HepG2 (cell line): ENCODE data around the gene RPS19BP1. TPM values are rescaled to one million over a fixed set of nuclear protein-coding genes. Genes with fewer than 3 reads are reported as not detected.
"Not testable (repeated sequence)": the region's sequence is repeated elsewhere in the genome, so short reads cannot be mapped to it uniquely, and the experiment has no call there.

Experiments used
- ATAC-seq: fragments of 200-7000 bp; cut with Tn5 transposase; 3 replicates; pipeline ENCODE4 v1.9.1; 2020; ENCODE audit warnings: mild to moderate bottlenecking, moderate library complexity
- BruUV-seq: library from RNA; stranded (reverse); fragments of 400-500 nt; replicated peaks from 2 replicates; lab custom pipeline; 2021; lab: Mats Ljungman, UMichigan
- CTCF ChIA-PET: fragments of 300-600 bp; formaldehyde crosslinking; extraction: SDS; loops from one replicate; lab custom pipeline; 2021; ENCODE audit warnings: low total read pairs, inconsistent platforms, low intra/inter-chr PET ratio; lab: Yijun Ruan, JAX
- POLR2A ChIA-PET: fragments of 350-600 bp; sonication (Branson Sonifier 250); formaldehyde crosslinking; loops from one replicate; lab custom pipeline; 2020; ENCODE audit warnings: antibody characterized with exemption, inconsistent platforms; lab: Yijun Ruan, JAX
- DNase-seq: peaks from one replicate; pipeline ENCODE4 v3.0.0-alpha.2; 2015; ENCODE audit warnings: low spot score
- FAIRE-seq: peaks from 3 replicates; lab custom pipeline; 2011; peaks lifted over from hg19 to GRCh38; lab: Jason Lieb, UNC
- H2AFZ ChIP-seq: one replicate; pipeline ENCODE4 v1.6.1; 2011; ENCODE audit warnings: low read length, inconsistent platforms
- H3K27ac ChIP-seq: fragments of 300-600 bp; 3 replicates; pipeline ENCODE4 v1.8.0; 2011; ENCODE audit warnings: mixed run types, mild to moderate bottlenecking, mixed read lengths, low read length, inconsistent platforms; ENCODE audit not compliant: insufficient read depth; ENCODE audit errors: extremely low read length
- H3K27me3 ChIP-seq, 2 experiments: fragments of 200-600 bp in 1 of 2; 2 replicates in 1 of 2; 3 replicates in 1 of 2; pipeline versions ENCODE4 v1.6.0 to v1.8.0; 2011; ENCODE audit warnings: low read length in 2 of 2, mild to moderate bottlenecking in 2 of 2, moderate library complexity in 2 of 2, inconsistent platforms in 1 of 2; ENCODE audit not compliant: insufficient read depth in 2 of 2, control insufficient read depth in 1 of 2
- H3K36me3 ChIP-seq, 2 experiments: fragments of 200-600 bp in 1 of 2; replicated peaks in 1 of 2; 2 replicates in 1 of 2; 3 replicates in 1 of 2; pipeline versions ENCODE4 v1.5.1 to v1.8.0; 2011; ENCODE audit warnings: low read length in 2 of 2, inconsistent platforms in 1 of 2; ENCODE audit not compliant: insufficient read depth in 2 of 2, control insufficient read depth in 1 of 2
- H3K4me1 ChIP-seq: 2 replicates; pipeline ENCODE4 v1.5.1; 2012; ENCODE audit warnings: low read length, inconsistent platforms; ENCODE audit not compliant: insufficient read depth
- H3K4me2 ChIP-seq: 2 replicates; pipeline ENCODE4 v1.6.0; 2011; ENCODE audit warnings: low read depth, low read length, inconsistent platforms
- H3K4me3 ChIP-seq, 3 experiments: fragments of 200-600 bp in 1 of 3; sonication (generic), shearing (Covaris generic) in 1 of 3; replicated peaks in 1 of 3; 2 replicates each; pipeline ENCODE4 v1.5.1; 2011 to 2016; ENCODE audit warnings: low read length in 3 of 3, inconsistent platforms in 2 of 3, low read depth in 2 of 3, mild to moderate bottlenecking in 2 of 3, control low read depth in 1 of 3, mixed read lengths in 1 of 3; ENCODE audit not compliant: insufficient read depth in 1 of 3
- H3K79me2 ChIP-seq: one replicate; pipeline ENCODE4 v1.6.1; 2011; ENCODE audit warnings: low read length, inconsistent platforms; ENCODE audit not compliant: insufficient read depth
- H3K9ac ChIP-seq: 2 replicates; pipeline ENCODE4 v1.6.0; 2011; ENCODE audit warnings: mild to moderate bottlenecking, low read depth, low read length, inconsistent platforms; ENCODE audit not compliant: insufficient read depth
- H3K9me3 ChIP-seq: 2 replicates; pipeline ENCODE4 v1.5.1; 2012; ENCODE audit warnings: mild to moderate bottlenecking, low read length
- H4K20me1 ChIP-seq: 2 replicates; pipeline ENCODE4 v1.6.0; 2011; ENCODE audit warnings: inconsistent platforms, mild to moderate bottlenecking, low read length, moderate library complexity; ENCODE audit not compliant: insufficient read depth
- RBFOX2 ChIP-seq: fragments of 200-400 bp; formaldehyde crosslinking; IDR thresholded peaks from 2 replicates; pipeline ENCODE4 v1.6.1; 2017; ENCODE audit warnings: low read depth, mild to moderate bottlenecking, low read length
- ZC3H4 ChIP-seq: sonication (generic); formaldehyde crosslinking; IDR thresholded peaks from 2 replicates; pipeline ENCODE4 v1.4.0; 2020; ENCODE audit warnings: missing genetic modification reagents, borderline replicate concordance
- WGBS: methylation state at CpG from one replicate; pipeline ENCODE4 v1.1.6; 2017; ENCODE audit warnings: low lambda C conversion rate; 5-methylcytosine and 5-hydroxymethylcytosine counted together
- in situ Hi-C: cut with HindIII; loops from 2 replicates; pipeline ENCODE4 v1.10.0; 2017; ENCODE audit warnings: low pct_unique_long_range_greater_than_20kb; ENCODE audit not compliant: extremely low pct_ligation_motif_present
- intact Hi-C: fragments of 100-400 bp; cut with micrococcal nuclease; formaldehyde crosslinking; loops from one replicate; pipeline ENCODE4 v1.10.0; 2022; ENCODE audit not compliant: unreplicated experiment
- polyA plus RNA-seq, 8 experiments: library from polyadenylated mRNA; depleted of rRNA in 3 of 8; stranded (reverse) in 7 of 8; unstranded in 1 of 8; fragments of >200 nt; fragmentation: Illumina TruSeq in 4 of 8; extraction: Trizol in 4 of 8; gene quantifications; 2 replicates each; pipeline versions ENCODE4 v1.2.1 to v1.2.3, GENCODE V29; 2011 to 2016; ENCODE audit warnings: low read depth in 4 of 8, missing spikeins in 1 of 8, mixed read lengths in 1 of 8; ENCODE audit not compliant: insufficient read depth in 1 of 8
- total RNA-seq, 5 experiments: library from RNA; depleted of rRNA; stranded (reverse); fragments of >200 nt; fragmentation: Illumina TruSeq; extraction: Trizol; gene quantifications; 2 replicates each; pipeline ENCODE4 v1.2.3, GENCODE V29; 2016; ENCODE audit warnings: low read depth in 1 of 5
- TF ChIP-seq, protein P1 (sequence below): sonication (generic); formaldehyde crosslinking; IDR thresholded peaks from 2 replicates; pipeline ENCODE4 v1.4.0; 2020; ENCODE audit warnings: missing genetic modification reagents
- TF ChIP-seq, protein P2 (sequence below): sonication (generic); formaldehyde crosslinking; conservative IDR thresholded peaks from 2 replicates; pipeline ENCODE4 v1.8.1; 2023; ENCODE audit warnings: missing genetic modification reagents

Gene RPS19BP1
- total and polyA plus RNA-seq, 2 of the 13 experiments (the other 11 are each of a cell fraction or from before 2014, with no cell fraction given), result 44.3 to 81.3 TPM

DNA sequence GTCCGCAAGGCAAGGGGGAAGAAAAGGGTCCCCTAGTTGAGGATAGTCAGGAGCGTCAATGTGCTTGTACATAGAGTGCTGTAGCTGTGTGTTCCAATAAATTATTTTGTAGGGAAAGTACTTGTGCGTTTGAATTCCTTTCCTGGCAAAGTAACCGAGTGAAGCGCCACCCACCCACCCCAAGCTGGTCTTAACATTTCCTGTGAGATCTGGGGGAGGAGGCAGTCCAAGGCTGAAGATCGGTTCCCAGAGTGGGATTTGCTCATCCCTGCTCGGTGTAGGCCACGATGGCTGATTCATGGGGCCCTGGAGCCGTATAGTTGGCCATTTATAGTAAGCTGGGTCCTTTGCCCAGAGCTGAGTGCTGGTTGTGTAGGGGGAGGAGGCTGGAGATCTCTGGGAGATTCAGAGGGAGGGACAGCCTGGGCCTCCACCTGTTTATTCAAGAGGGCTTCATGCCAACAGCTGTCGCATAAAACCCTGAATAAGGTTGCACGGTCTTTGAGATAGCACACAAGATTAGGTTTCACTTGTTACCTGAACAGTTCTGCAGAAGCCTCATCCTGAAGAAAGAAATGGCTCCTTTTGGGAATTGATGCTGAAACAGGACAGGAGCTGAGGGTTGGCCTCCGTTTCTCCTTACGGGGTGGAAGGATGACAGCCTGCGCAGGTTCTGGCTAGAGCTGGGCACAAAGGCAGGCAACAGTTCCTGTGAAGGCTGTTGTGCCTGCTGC lies 9.8 kb downstream of the RPS19BP1 start (continued):
- TF ChIP-seq, protein P1, sequence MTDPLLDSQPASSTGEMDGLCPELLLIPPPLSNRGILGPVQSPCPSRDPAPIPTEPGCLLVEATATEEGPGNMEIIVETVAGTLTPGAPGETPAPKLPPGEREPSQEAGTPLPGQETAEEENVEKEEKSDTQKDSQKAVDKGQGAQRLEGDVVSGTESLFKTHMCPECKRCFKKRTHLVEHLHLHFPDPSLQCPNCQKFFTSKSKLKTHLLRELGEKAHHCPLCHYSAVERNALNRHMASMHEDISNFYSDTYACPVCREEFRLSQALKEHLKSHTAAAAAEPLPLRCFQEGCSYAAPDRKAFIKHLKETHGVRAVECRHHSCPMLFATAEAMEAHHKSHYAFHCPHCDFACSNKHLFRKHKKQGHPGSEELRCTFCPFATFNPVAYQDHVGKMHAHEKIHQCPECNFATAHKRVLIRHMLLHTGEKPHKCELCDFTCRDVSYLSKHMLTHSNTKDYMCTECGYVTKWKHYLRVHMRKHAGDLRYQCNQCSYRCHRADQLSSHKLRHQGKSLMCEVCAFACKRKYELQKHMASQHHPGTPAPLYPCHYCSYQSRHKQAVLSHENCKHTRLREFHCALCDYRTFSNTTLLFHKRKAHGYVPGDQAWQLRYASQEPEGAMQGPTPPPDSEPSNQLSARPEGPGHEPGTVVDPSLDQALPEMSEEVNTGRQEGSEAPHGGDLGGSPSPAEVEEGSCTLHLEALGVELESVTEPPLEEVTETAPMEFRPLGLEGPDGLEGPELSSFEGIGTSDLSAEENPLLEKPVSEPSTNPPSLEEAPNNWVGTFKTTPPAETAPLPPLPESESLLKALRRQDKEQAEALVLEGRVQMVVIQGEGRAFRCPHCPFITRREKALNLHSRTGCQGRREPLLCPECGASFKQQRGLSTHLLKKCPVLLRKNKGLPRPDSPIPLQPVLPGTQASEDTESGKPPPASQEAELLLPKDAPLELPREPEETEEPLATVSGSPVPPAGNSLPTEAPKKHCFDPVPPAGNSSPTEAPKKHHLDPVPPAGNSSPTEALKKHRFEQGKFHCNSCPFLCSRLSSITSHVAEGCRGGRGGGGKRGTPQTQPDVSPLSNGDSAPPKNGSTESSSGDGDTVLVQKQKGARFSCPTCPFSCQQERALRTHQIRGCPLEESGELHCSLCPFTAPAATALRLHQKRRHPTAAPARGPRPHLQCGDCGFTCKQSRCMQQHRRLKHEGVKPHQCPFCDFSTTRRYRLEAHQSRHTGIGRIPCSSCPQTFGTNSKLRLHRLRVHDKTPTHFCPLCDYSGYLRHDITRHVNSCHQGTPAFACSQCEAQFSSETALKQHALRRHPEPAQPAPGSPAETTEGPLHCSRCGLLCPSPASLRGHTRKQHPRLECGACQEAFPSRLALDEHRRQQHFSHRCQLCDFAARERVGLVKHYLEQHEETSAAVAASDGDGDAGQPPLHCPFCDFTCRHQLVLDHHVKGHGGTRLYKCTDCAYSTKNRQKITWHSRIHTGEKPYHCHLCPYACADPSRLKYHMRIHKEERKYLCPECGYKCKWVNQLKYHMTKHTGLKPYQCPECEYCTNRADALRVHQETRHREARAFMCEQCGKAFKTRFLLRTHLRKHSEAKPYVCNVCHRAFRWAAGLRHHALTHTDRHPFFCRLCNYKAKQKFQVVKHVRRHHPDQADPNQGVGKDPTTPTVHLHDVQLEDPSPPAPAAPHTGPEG (CRISPR knock-in tag), result 0 out of 2 replicates have a peak, but pooled peaks have one; percentile 5
- peak; percentile 49; the same call in 1 of the 2 replicates for TF ChIP-seq RBFOX2

DNA sequence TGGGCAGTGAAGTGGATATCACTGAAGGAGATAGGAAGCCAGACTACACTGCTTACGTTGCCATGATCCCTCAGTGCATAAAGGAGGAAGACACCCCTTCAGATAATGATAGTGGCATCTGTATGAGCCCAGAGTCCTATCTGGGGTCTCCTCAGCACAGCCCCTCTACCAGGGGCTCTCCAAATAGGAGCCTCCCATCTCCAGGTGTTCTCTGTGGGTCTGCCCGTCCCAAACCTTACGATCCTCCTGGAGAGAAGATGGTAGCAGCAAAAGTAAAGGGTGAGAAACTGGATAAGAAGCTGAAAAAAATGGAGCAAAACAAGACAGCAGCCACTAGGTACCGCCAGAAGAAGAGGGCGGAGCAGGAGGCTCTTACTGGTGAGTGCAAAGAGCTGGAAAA lies 10.5 kb downstream of the RPS19BP1 start:
- FAIRE-seq, CTCF ChIA-PET: not testable (repeated sequence)

More for the DNA sequence above, 10.5 kb downstream of the RPS19BP1 start:
- peak overlapping the region; percentile 98 to 100 (median 100); a peak in 5 of 6 replicates for H3K4me3 ChIP-seq
- peak overlapping the region; percentile 100 for H3K9ac ChIP-seq
- WGBS, result 58% methylated on average over 5 of the region's 5 CpGs
- peaks cover 40% of the 10 kb centered on the region for H3K79me2 ChIP-seq
- ATAC-seq, DNase-seq, H3K27me3 ChIP-seq, BruUV-seq, H2AFZ ChIP-seq, in situ Hi-C loops, H3K9me3 ChIP-seq, intact Hi-C loops: not testable (repeated sequence)
- H3K4me2 ChIP-seq, result peak overlapping the region; percentile 96
- peaks cover 61% of the 10 kb centered on the region for H3K4me1 ChIP-seq
- TF ChIP-seq, protein P2, sequence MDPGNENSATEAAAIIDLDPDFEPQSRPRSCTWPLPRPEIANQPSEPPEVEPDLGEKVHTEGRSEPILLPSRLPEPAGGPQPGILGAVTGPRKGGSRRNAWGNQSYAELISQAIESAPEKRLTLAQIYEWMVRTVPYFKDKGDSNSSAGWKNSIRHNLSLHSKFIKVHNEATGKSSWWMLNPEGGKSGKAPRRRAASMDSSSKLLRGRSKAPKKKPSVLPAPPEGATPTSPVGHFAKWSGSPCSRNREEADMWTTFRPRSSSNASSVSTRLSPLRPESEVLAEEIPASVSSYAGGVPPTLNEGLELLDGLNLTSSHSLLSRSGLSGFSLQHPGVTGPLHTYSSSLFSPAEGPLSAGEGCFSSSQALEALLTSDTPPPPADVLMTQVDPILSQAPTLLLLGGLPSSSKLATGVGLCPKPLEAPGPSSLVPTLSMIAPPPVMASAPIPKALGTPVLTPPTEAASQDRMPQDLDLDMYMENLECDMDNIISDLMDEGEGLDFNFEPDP (CRISPR knock-in tag), result 0 out of 2 replicates have a peak, but pooled peaks have one; percentile 32
- TF ChIP-seq ZC3H4 (CRISPR knock-in tag), result 0 out of 2 replicates have a peak, but pooled peaks have one; percentile 70
- H3K27ac ChIP-seq, result peak overlapping the region; percentile 100
- H4K20me1 ChIP-seq, result peaks cover 48% of the 10 kb centered on the region
- H3K36me3 ChIP-seq, result peaks cover 16 to 24% of the 10 kb centered on the region in 2 experiments; a peak in 4 of 5 replicates
- POLR2A ChIA-PET, result interaction anchor here (1.2 to 11.2 kb wide), 9 partner anchors 8 to 522 kb away, joined by 4 to 167 read pairs (median 8); partner anchors contain the start of genes MIEF1, RPL3 and RPS19BP1
